Sigmoid colon (tissue), 4 donors: ENCODE data around the gene KLF5.

Experiments
- CTCF ChIP-seq, 4 experiments: fragments of 450-650 bp in 3 of 4; fragments of 200-600 bp in 1 of 4; IDR thresholded peaks; one replicate each; pipeline ENCODE4 v1.5.1; 2016 to 2019; ENCODE audit warnings: antibody characterized with exemption in 4 of 4, mild to moderate bottlenecking in 3 of 4, moderate library complexity in 2 of 4
- EP300 ChIP-seq, 4 donors: sonication (generic); formaldehyde crosslinking; IDR thresholded peaks; one replicate each; pipeline ENCODE4 v1.6.1; 2017; ENCODE audit warnings: antibody characterized with exemption in 4 of 4
- POLR2A ChIP-seq, 2 donors: fragments of 450-650 bp; IDR thresholded peaks; one replicate each; pipeline ENCODE4 v1.6.1; 2016; ENCODE audit warnings: antibody characterized with exemption in 2 of 2, mild to moderate bottlenecking in 2 of 2, moderate library complexity in 2 of 2

GRCh38 chr13:73089213-73089612, 30.4 kb downstream of the KLF5 start:
- TF ChIP-seq CTCF (IDR thresholded peaks at IDR 0.05) (no peak), EP300 (IDR thresholded peaks at IDR 0.05) (no peak), POLR2A (IDR thresholded peaks at IDR 0.05) (no peak)
